GM12892 (cell line): ENCODE measurements around the gene FAHD2A.

Experiments
- POLR2A ChIP-seq: IDR thresholded peaks from 2 replicates; pipeline ENCODE4 v1.6.1; 2011; ENCODE audit warnings: low read depth, low read length, control low read depth
- POLR2AphosphoS5 ChIP-seq: IDR thresholded peaks from 2 replicates; pipeline ENCODE4 v1.6.1; 2011; ENCODE audit warnings: low read depth, low read length, control low read depth
- TAF1 ChIP-seq: IDR thresholded peaks from 2 replicates; pipeline ENCODE4 v1.6.1; 2011; ENCODE audit warnings: low read depth, mild to moderate bottlenecking, control low read depth, low read length, borderline replicate concordance

- TF ChIP-seq TAF1 (no peak), POLR2AphosphoS5 (no peak), POLR2A (no peak)
Measured at GRCh38 chr2:95359031-95359430, 43.5 kb upstream of the FAHD2A start.
